NCI-H2196 (cell line): ENCODE results near the gene PALS2.

Experiments
- DNase-seq: peaks from one replicate; lab custom pipeline; 2025; ENCODE audit not compliant: unreplicated experiment; lab: John Stamatoyannopoulos, UW

PALS2 gene, protein sequence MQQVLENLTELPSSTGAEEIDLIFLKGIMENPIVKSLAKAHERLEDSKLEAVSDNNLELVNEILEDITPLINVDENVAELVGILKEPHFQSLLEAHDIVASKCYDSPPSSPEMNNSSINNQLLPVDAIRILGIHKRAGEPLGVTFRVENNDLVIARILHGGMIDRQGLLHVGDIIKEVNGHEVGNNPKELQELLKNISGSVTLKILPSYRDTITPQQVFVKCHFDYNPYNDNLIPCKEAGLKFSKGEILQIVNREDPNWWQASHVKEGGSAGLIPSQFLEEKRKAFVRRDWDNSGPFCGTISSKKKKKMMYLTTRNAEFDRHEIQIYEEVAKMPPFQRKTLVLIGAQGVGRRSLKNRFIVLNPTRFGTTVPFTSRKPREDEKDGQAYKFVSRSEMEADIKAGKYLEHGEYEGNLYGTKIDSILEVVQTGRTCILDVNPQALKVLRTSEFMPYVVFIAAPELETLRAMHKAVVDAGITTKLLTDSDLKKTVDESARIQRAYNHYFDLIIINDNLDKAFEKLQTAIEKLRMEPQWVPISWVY

DNA sequence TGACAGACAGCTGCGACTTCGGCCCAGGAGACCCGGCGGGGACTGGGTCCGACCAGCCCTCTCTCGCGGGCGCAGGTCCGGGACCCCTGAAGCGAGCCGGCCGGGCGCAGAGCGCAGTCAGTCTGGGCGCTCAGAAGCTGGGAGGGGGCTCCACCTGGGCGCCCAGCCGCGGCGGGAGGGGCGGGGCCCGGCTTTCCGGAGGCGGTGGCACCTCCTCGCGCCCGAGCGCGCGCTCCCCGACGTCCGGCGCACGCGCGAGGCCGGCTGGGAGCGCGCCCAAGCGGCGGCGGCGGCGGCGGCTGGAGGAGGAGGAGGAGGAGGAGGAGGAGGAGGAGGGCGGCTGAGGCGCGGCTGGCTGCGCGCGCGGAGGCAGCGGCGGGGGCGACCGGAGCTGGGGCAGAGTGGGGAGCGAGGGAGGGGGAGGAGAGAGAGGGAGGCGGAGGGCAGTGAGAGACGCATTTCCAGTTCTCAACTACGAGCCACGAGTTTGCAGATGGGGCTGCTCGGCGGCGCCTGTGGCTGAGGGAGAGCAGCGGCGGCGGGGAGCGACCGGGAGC lies at the start of gene PALS2:
Gene PALS2 (plus strand): TSS at position 456 of the 557 bp plus-strand sequence. CDS start 50,216 bp downstream, outside the sequence.
- DNase-seq, result peak; percentile 75

DNA sequence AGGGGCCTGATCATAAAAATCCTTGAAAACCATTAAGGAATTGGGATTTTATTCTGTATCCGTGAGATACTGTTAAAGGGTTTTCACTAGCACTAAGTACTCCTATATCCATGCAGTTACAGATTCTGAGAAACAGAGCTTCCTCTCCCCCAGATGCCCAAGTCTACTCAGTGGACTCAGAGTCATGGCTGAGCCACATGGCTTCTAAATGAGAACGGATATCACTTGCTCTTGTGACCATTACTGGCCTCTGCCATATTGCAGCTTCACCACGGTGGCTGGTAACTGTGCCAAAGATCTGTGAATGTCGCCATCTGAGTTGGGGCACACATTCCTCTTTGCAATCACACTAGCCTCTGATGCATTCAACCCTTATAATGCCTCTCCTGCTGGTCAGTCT lies 42.0 kb upstream of the PALS2 start:
- DNase-seq, result no peak

DNA sequence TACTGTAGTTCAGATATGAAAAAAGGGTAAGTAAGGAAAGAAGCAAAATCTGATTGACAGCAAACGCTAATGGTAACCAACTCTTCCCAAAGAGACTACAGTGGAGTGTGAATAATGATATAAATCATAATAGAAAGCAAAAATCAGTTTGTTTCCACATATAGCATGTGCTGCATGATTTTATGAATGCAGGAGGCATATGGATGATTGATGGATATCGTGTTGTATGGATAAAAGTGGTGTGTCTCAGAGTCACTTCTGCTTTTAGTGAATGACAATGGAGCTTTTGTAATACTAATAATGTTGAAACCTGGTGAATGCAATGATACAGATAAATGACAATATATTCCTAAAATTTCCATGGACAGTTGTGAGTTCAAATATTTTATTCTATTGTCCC lies 36.6 kb upstream of the PALS2 start:
- no peak for DNase-seq

DNA sequence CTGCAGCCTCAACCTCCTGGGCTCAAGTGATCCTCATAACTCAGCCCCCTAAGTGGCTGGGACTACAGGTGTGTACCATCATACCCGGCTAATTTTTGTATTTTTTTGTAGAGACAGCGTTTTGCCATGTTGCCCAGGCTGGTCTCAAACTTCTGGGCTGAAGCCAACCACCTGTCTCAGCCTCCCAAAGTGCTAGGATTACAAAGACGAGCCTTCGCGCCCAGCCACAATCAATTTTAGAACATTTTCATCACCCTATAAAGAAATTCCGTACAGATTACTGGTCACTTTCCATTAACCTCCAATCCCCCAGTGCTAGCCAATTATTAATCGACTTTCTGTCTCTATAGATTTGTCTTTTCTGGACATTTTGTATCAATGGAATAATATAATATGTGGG lies 32.3 kb upstream of the PALS2 start:
- DNase-seq, result no peak

DNA sequence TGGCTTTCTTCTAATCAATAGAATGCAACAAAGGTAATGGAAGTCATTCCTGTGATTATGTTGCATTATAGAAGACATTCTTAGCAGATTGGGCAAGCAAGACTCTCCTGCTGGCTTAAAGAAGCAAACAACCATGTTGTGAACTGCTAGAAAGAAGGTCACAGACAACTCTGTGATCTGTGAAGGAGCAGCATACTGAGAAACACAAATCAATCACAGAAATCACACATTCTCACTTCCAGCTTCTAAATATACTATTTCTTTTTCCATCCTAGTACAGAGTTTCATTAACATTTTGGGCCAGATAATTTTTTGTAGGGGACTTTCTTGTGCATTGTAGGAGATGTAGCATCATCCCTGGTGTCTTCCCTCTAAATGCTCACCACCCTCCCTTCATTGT lies 28.0 kb upstream of the PALS2 start:
- DNase-seq, result no peak

DNA sequence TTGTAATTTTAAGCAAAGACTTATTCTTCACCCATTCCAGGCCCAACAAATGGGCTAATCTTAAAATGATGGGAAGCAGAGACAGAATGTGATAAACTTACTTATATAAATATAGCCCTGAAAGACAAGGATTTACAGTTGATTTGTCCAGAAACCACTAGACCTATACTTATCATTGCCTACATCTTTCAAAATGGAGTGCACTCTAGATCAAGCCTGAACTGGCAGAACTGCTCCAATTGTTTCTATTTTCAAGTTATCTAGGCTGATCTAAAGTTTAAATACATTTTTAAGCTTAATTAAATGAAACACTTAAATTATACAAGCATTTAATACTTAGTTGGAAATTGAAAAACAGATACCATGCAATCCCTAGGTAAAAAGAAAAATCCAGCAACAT lies 24.9 kb upstream of the PALS2 start:
- DNase-seq, result no peak

DNA sequence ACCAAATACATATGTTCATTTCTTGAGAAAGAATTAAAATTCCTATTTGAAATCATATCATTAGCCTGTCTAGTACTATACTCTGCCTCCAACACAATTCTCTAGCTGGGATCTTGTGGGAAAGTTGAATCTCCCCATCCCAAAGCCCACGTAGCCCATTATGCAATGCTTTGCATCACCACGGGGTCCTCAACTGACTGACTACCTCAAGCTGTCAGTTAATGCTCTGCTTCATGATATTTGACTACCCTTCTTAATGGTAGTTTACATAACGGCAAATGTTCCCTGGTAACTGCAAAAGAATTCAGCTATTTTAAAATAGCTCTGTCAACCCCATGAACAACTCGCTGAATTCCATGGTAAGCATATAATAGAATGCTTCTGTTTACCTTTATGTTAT lies 23.3 kb upstream of the PALS2 start:
- DNase-seq, result no peak

DNA sequence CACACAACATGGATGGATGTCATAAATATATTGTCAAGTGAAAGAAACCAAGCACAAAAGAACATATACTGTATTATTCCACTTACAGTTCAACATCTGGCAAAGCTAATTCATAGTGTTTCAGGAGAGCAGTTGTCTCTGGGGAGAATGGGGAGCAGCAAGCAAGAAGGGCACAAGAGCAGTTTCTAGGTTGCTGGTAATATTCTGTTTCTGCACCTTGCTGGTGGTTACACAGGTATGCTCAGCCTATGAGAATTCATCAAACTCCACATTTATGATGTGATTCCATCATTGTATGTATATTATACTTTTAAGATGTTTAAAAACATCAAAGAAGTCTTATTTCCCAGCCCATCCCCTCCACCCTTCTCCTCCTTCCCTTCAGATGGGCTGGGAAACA lies 18.1 kb upstream of the PALS2 start:
- no peak for DNase-seq

DNA sequence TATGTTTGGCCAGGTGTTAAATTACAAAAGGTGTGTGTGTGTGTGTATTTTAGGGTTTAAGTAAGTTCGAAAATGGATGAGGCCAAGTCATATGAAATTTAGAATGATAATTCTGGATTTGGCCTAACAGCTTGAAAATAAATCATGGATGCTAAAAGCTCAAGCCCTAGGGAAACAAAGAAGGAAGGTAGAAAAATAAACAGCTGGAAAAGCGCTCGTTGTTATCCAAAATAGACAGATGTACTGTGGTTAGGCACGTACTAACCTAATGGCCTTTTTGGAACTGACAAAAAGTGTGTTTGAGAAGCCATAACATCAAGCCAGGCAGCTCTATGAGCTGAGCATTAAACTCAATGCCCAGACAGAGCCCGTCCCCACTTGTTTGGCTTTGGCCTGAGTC lies 17.5 kb upstream of the PALS2 start:
- no peak for DNase-seq

DNA sequence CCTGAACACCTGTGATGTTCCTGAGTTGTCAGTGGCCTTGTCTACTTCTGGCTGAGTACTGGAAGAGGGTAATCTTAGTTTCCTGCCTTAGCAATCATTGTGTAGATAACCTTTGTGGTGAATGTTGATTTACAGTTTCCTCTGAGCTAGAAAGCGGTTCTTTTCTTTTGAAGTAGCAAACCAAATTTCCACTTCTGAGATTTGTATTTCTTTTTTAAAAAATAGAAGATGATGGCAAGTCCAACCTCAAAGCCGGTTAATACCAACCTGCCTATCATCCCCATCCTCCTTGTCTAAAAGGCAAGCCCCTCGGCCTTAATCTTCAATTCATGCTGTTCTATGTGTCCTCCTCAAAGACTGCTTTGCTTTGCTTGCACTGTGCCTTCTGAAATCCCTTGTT lies 12.5 kb upstream of the PALS2 start:
- no peak for DNase-seq

DNA sequence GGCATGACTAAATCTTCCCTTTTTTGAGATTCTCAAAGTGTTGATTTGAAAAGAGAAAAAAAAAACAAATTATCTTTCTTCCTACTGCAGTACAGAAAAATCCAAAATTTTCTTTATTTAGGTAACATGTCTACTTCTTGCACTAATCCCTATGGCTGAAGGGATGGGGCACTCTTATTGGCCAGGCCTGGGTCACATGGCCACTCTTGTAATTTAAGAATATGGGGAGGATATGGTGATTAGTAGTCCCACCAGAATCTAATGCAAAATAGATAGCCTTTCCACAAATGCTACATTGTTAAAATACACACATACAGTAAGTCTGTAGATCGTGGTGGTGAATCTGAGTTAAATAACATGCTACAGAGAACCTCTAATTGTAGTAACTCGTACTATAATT lies 7.0 kb upstream of the PALS2 start:
- DNase-seq, result no peak

DNA sequence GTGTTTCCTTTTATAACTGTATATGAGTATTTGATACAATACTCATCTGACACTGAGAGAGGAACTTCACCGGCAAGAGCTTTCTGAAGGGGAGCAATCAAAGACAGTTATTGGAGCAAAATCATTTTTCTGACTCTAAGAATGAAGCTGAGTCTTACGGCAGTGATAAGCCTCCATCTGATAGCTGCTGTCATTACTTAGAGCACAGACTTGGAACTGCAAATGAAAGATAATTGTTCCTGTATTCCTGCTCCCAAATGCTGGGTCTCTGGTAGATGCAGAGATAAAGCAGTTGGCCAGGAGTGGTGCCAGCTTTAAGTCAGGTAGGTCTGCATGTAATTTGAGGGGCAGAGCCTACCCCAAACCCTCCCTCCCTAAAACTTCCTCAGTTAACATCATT lies 2.3 kb upstream of the PALS2 start:
- DNase-seq, result no peak

DNA sequence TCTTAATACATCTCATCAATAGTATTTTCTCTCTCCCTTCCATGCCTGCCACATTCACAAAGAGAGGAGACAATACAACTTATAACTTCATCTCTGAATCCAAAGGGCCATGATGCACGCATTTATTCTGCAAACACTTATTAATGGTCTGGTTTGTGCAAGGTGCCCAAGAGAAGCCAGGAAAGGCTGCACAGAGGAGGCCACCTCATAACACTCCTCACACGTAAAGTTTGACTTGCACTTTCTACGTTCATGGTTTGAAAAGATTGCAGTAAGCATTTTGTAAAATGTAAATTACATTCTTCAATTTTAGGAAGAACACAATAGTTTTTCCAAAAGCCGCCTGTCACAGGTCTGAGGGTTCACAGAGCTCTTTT lies 1.2 kb upstream of the PALS2 start:
- no peak for DNase-seq

DNA sequence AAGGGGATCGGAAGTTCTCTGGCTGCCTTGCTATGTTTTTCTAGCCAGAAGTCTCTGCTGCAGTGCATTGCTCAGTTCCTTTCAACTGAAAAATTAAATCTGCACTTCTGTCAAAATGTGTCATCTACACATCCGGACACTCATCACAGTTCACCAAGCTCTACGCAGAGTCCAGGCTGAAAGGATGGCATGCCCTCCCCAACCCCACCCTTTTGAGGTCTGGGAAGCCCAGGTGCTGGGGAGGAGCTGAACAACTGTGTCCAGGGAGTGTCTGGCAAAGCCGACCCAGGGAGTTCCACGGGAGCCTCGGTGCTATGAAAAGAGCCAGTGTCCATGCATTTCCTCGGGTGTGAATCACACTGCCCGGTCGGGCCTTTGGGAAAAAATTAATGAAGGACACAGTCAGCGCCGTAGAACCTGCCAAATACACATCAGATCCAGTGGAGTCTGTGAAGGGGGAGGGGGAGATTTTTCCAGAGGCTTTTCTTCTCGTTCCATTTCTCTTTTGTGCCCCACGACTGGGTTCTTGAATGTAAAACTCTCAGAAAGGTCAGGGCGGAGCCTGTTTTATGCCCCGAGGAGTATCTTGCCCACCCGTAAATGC lies 757 bp upstream of the PALS2 start:
- DNase-seq, result peak; percentile 5

DNA sequence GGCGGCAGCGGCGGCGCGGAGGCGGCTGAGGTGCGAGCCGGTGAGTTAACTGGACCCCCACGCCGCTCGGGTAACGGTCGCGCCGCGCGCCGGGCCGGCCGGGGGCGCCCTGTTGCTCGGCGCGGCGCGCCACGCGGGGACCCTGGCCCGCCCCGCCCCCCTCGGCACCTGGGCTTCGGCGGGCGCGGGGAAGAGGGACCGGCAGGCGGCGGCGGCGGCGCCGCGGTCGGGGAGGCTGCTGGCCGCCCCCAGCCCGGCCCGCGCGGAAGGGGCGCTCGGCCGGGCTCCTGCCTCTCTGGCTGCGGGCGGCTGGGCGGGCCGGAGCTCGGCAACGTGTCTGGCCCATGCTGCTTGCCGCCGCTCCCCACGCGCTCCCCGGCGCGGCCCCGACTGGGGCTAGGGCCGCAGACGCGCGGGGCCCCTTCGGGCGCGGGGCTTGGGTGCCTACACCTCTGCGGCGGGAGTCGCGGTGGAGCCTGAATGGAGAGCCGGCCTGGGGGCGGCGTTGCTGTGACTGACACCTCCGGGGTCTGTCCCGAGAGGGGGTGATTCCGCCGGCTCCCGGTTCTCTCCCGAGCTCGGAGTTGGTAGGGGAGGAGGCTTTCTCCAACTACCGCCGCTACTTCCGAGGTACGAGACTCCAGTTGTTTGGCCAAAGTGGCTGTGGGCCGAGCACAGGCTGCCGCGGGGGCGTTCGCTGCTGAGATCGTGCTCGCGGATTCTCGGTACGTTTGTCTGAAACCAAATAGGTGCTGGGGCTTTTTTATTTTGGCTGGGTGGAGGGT lies 494 bp downstream of the PALS2 start:
- DNase-seq, result no peak

DNA sequence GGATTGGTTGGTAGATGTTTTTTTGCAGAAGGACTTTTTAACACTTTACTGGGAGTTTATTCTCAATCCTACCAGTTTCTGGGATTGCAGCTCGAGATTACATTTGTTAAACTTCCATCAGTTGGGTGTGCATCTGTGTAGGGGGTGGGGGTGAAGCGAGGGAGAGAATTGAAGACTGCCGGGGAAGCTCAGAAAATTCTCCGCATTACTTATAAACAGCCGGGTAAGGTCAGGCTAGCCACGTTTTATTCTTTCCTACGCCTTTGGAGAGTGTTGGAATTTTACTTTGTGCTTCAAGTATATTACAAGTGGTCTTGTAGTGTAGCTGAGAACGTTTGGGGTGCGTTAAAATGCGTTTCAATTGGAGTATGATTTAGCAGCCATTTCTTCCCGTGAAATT lies 1.1 kb downstream of the PALS2 start:
- no peak for DNase-seq

DNA sequence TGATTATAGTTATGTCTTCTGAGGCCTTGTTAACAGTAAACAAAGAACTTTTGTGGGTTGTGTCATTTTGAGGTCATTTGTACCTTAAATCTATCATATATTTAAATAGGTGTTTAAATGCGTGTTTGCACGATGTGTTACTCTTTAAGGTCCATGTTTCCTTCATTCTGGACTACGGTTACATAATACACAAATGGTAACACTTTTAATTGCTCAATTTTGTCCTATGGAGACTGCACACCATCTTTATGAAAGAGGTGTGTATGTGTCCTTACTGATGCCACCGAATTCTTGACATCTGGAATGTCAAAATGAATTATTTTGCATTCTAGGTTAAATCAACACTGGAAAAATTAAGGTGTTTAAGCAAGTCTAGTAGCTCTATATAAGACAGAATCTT lies 1.7 kb downstream of the PALS2 start:
- no peak for DNase-seq

DNA sequence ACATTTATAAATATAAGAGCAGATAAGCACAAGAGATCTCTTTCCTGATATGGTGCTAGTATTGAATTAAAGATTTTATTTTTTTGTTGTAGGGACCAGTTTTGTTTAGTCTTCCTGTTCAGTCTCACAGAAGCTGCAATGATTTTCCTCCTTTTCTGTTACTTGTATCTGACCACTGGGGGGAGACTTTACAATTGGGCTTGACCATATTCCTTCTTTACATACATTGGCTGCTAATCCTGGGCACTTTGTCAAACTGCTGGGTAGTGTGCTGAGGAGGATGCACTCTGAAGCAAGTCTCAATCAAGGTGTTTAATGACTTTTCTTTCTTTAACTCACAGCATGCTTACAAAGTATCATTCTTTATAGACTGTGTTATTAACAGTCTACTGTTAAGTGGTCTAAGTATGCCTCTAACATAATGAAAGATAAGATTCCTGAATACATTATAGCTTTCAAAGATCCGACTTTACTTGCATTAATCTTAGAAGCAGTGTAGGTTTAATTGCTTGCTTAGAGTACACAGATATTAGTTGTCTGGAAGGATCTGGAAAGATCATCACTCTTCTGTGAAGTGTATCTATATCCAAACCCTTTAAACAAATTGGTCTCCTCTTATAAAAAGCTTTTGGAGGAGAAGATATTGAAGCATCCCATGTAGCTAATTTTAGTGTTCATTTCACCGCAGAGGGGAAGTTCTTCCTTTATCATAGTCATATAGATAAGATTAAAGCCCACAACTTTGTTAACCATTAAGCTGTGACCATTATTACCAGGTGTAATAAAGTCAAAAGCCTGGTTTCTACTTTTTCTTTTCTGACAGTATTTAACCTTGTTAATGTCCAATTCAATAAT lies 3.1 kb downstream of the PALS2 start:
- peak; percentile 49 for DNase-seq

DNA sequence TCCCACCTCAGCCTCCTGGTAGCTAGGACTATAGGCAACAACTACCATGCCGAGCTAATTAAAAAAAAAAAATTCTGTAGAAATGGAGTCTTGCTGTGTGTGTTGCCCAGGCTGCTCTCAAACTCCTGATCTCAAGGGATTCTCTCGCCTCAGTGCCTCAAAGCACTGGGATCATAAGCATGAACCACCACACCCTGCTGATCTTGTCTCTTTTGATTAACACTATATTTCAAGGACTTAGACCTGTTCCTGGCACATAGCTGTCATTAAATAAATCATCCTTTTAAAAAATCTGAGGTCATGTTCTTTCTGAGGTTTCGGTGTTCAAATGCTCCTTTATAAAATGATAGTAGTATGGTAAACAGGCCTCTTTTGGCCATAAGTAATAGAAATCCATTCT lies 4.8 kb downstream of the PALS2 start:
- no peak for DNase-seq

DNA sequence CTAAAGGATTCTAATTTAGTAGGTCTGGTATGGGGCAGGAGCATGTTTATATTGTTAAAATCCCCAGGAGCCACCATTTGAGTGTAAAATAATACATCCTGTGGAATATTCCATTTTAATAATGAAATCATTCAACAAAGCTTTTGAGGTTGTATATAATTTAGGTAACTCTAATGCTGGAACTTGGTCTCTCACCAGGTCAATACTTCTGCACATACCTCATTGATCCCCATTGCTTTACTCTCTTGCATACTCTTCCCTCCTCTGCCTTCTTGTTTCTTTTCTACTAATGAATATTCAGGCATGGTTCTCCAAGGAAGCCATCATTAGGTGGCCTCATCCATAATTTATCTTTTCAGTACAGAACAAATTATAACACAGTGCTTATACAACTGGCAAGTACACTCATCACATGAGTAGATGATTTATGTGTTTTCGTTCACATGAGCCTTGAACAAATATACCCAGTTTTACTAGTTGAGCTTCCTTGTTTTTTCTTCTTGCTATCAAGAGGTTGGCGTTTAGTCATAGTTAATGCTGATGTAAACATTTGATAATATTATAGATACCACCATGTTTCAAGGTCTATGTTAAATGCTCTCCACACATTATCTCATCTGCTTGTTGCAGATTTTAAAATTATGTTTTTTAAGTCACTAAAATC lies 7.2 kb downstream of the PALS2 start:
- DNase-seq, result no peak
